H9 (cell line): ENCODE results near the gene C2orf92. TPM values are rescaled to one million over a fixed set of nuclear protein-coding genes. Genes with fewer than 3 reads are reported as not detected.

Experiments used
- DNase-seq: peaks from one replicate; pipeline ENCODE4 v3.0.0-alpha.2; 2017
- H2AFZ ChIP-seq: one replicate; pipeline ENCODE4 v1.6.1; 2013; ENCODE audit warnings: mild to moderate bottlenecking, low read length, control low read depth, moderate library complexity
- H2AK5ac ChIP-seq: 2 replicates; pipeline ENCODE4 v1.6.1; 2013; ENCODE audit warnings: low read length, control low read depth, mixed read lengths; ENCODE audit not compliant: insufficient read length
- H2BK120ac ChIP-seq: one replicate; pipeline ENCODE4 v1.6.1; 2013; ENCODE audit warnings: low read depth, mild to moderate bottlenecking, low read length, control low read depth, inconsistent platforms; ENCODE audit not compliant: poor library complexity, severe bottlenecking
- H2BK12ac ChIP-seq: 2 replicates; pipeline ENCODE4 v1.6.1; 2013; ENCODE audit warnings: low read length, control low read depth, mixed read lengths, low read depth; ENCODE audit not compliant: insufficient read length
- H2BK15ac ChIP-seq: 2 replicates; pipeline ENCODE4 v1.6.1; 2013; ENCODE audit warnings: low read depth, low read length, control low read depth
- H2BK20ac ChIP-seq: one replicate; pipeline ENCODE4 v1.6.1; 2013; ENCODE audit warnings: low read depth, mild to moderate bottlenecking, low read length, control low read depth, inconsistent platforms; ENCODE audit not compliant: poor library complexity, severe bottlenecking
- H2BK5ac ChIP-seq: 2 replicates; pipeline ENCODE4 v1.6.1; 2013; ENCODE audit warnings: low read length, control low read depth, mixed read lengths; ENCODE audit not compliant: insufficient read length
- H3K14ac ChIP-seq: 2 replicates; pipeline ENCODE4 v1.6.1; 2013; ENCODE audit warnings: low read length, control low read depth; ENCODE audit not compliant: insufficient read depth
- H3K18ac ChIP-seq: 2 replicates; pipeline ENCODE4 v1.6.1; 2013; ENCODE audit warnings: low read depth, mild to moderate bottlenecking, mixed read lengths, low read length, control low read depth; ENCODE audit not compliant: insufficient read length
- H3K23ac ChIP-seq: 2 replicates; pipeline ENCODE4 v1.6.1; 2013; ENCODE audit warnings: low read length, control low read depth, mixed read lengths, low read depth; ENCODE audit not compliant: insufficient read length
- H3K23me2 ChIP-seq: 2 replicates; pipeline ENCODE4 v1.6.1; 2013; ENCODE audit warnings: low read depth, mild to moderate bottlenecking, mixed read lengths, low read length, control low read depth; ENCODE audit not compliant: insufficient read length, poor library complexity, severe bottlenecking
- H3K27ac ChIP-seq: 2 replicates; pipeline ENCODE4 v1.5.1; 2013; ENCODE audit warnings: low read length, control low read depth, mixed read lengths, low read depth; ENCODE audit not compliant: insufficient read length
- H3K27me3 ChIP-seq: 2 replicates; pipeline ENCODE4 v1.6.1; 2013; ENCODE audit warnings: low read length, control low read depth, inconsistent platforms; ENCODE audit not compliant: insufficient read depth
- H3K4ac ChIP-seq: 2 replicates; pipeline ENCODE4 v1.6.1; 2013; ENCODE audit warnings: low read depth, mild to moderate bottlenecking, control low read depth, inconsistent platforms, low read length, moderate library complexity
- H3K4me1 ChIP-seq: 2 replicates; pipeline ENCODE4 v1.6.1; 2013; ENCODE audit warnings: low read length, control low read depth, inconsistent platforms; ENCODE audit not compliant: insufficient read depth
- H3K4me2 ChIP-seq: 2 replicates; pipeline ENCODE4 v1.6.1; 2013; ENCODE audit warnings: low read length, control low read depth, mixed read lengths; ENCODE audit not compliant: insufficient read length, insufficient read depth
- H3K56ac ChIP-seq: 2 replicates; pipeline ENCODE4 v1.6.1; 2013; ENCODE audit warnings: low read depth, mild to moderate bottlenecking, mixed read lengths, low read length, control low read depth; ENCODE audit not compliant: insufficient read length
- H3K79me1 ChIP-seq: 2 replicates; pipeline ENCODE4 v1.6.1; 2013; ENCODE audit warnings: low read depth, mild to moderate bottlenecking, moderate library complexity, low read length, control low read depth, inconsistent platforms; ENCODE audit not compliant: insufficient read depth, poor library complexity, severe bottlenecking
- H3K79me2 ChIP-seq: 2 replicates; pipeline ENCODE4 v1.6.1; 2013; ENCODE audit warnings: low read length, control low read depth, inconsistent platforms; ENCODE audit not compliant: insufficient read depth
- H3K9ac ChIP-seq: 2 replicates; pipeline ENCODE4 v1.6.1; 2013; ENCODE audit warnings: low read length, control low read depth, mixed read lengths; ENCODE audit not compliant: insufficient read length; ENCODE audit errors: extremely low read depth
- H3K9me3 ChIP-seq: one replicate; pipeline ENCODE4 v1.6.1; 2013; ENCODE audit warnings: low read depth, low read length, inconsistent platforms; ENCODE audit not compliant: control insufficient read depth
- H3T11ph ChIP-seq: one replicate; pipeline ENCODE4 v1.6.1; 2013; ENCODE audit warnings: mild to moderate bottlenecking, low read length, control low read depth, inconsistent platforms
- H4K20me1 ChIP-seq: one replicate; pipeline ENCODE4 v1.6.1; 2013; ENCODE audit not compliant: control insufficient read depth, insufficient read length, insufficient read depth
- H4K5ac ChIP-seq: 2 replicates; pipeline ENCODE4 v1.6.1; 2013; ENCODE audit warnings: low read depth, mild to moderate bottlenecking, mixed read lengths, low read length, control low read depth; ENCODE audit not compliant: insufficient read length
- H4K8ac ChIP-seq: replicated peaks from 2 replicates; pipeline ENCODE4 v1.6.1; 2013; ENCODE audit warnings: low read length, control low read depth, mixed read lengths, low read depth; ENCODE audit not compliant: insufficient read length
- H4K91ac ChIP-seq: 2 replicates; pipeline ENCODE4 v1.6.1; 2013; ENCODE audit warnings: low read depth, mild to moderate bottlenecking, moderate library complexity, mixed read lengths, low read length, control low read depth; ENCODE audit not compliant: insufficient read length
- H3K27ac Mint-ChIP-seq, 3 experiments: 2 replicates in 2 of 3; 3 replicates in 1 of 3; pipeline ENCODE4 v1.8.0; 2020 to 2021; ENCODE audit warnings: mixed read lengths in 3 of 3, mild to moderate bottlenecking in 1 of 3, moderate library complexity in 1 of 3
- H3K27me3 Mint-ChIP-seq: 2 replicates; pipeline ENCODE4 v1.8.0; 2021; ENCODE audit warnings: low read depth, mild to moderate bottlenecking, moderate library complexity, mixed read lengths
- H3K36me3 Mint-ChIP-seq, 3 experiments: 2 replicates in 2 of 3; 3 replicates in 1 of 3; pipeline ENCODE4 v1.8.0; 2020 to 2021; ENCODE audit warnings: low read depth in 3 of 3, mixed read lengths in 3 of 3; ENCODE audit not compliant: insufficient read depth in 1 of 3
- H3K4me1 Mint-ChIP-seq, 2 experiments: 2 replicates each; pipeline ENCODE4 v1.8.0; 2020; ENCODE audit warnings: mixed read lengths in 2 of 2
- H3K4me3 Mint-ChIP-seq, 2 experiments: 2 replicates in 1 of 2; 3 replicates in 1 of 2; pipeline ENCODE4 v1.8.0; 2020 to 2021; ENCODE audit warnings: mild to moderate bottlenecking in 2 of 2, mixed read lengths in 2 of 2, moderate library complexity in 1 of 2
- H3K9me3 Mint-ChIP-seq, 2 experiments: 2 replicates in 1 of 2; 3 replicates in 1 of 2; pipeline ENCODE4 v1.8.0; 2020; ENCODE audit warnings: mild to moderate bottlenecking in 2 of 2, mixed read lengths in 2 of 2, moderate library complexity in 1 of 2
- CTCF ChIP-seq: fragments of 200-600 bp; sonication (generic); conservative IDR thresholded peaks from 3 replicates; pipeline ENCODE4 v1.8.0; 2021; ENCODE audit warnings: antibody characterized with exemption, mild to moderate bottlenecking
- WGBS: extraction: QIAGEN DNeasy Blood & Tissue Kit; methylation state at CpG from one replicate; pipeline ENCODE4 v1.1.7; 2013; ENCODE audit warnings: missing lambda C conversion rate, low lambda C conversion rate, mixed read lengths; ENCODE audit not compliant: insufficient read length; ENCODE audit errors: extremely low coverage; 5-methylcytosine and 5-hydroxymethylcytosine counted together
- total RNA-seq: library from RNA; stranded (reverse); gene quantifications from 2 replicates; pipeline ENCODE4 v1.2.1, GENCODE V29; 2021

Gene C2orf92
- total RNA-seq, 1 experiment from 2014 or later = 7.3 TPM

DNA sequence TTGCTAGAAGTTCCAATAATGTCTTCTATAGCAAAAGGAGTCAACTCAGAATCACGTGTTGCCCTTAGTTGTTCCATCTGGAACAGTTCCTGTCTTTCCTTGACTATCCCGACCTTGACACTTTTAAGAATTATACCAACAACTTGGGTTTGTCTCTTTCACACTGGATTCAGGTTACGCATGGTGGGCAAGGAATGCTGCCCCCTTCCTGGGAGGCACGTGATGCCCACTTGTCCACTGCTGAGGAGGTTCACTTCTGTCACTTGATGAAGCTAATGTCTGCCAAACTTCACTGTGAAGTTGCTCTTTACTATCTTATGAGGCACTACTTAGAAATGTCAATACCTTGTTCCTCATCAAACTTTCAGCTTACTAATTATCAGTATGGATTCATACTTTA lies 18.4 kb upstream of the C2orf92 start:
- H2BK15ac ChIP-seq = no peak overlapping the region
- no peaks in the 10 kb centered on the region for H3K79me2 ChIP-seq
- H3K4ac ChIP-seq = no peak overlapping the region
- H3K27me3 Mint-ChIP-seq = peaks cover 1% of the 10 kb centered on the region; the same call in 1 of the 2 replicates
- no peak overlapping the region for H3K18ac ChIP-seq
- peaks cover 2% of the 10 kb centered on the region for H3K79me1 ChIP-seq
- no peak overlapping the region for H3K9ac ChIP-seq
- no peak overlapping the region for H3K23ac ChIP-seq
- no peak overlapping the region for H2AFZ ChIP-seq
- peaks cover 41 to 60% (median 55%) of the 10 kb centered on the region in 3 experiments for H3K36me3 Mint-ChIP-seq
- H3K14ac ChIP-seq = no peak overlapping the region
- H3T11ph ChIP-seq = no peak overlapping the region
- no peak overlapping the region for H2BK120ac ChIP-seq
- no peak overlapping the region for H2BK20ac ChIP-seq
- no peak overlapping the region for H3K27ac ChIP-seq
- no peak overlapping the region for H4K5ac ChIP-seq
- peaks cover 9% of the 10 kb centered on the region for H3K9me3 ChIP-seq
- no CpG with 5 or more reads among the region's 4 CpGs for WGBS
- peaks cover 5% of the 10 kb centered on the region in 2 experiments for H3K4me1 Mint-ChIP-seq
- no peak overlapping the region for H4K91ac ChIP-seq
- DNase-seq = no peak
- no peak overlapping the region for H3K4me2 ChIP-seq
- no peak overlapping the region for H2BK12ac ChIP-seq
- H3K4me3 Mint-ChIP-seq = no peak overlapping the region
- H4K8ac ChIP-seq = no peak overlapping the region
- no peaks in the 10 kb centered on the region for H3K27me3 ChIP-seq
- peaks cover 3 to 8% of the 10 kb centered on the region in 2 experiments; a peak in 4 of 5 replicates for H3K9me3 Mint-ChIP-seq
- no peaks in the 10 kb centered on the region for H3K4me1 ChIP-seq
- no peak overlapping the region for H2AK5ac ChIP-seq
- TF ChIP-seq CTCF = no peak
- no peaks in the 10 kb centered on the region for H3K23me2 ChIP-seq
- no peak overlapping the region for H3K56ac ChIP-seq
- H3K27ac Mint-ChIP-seq = no peak overlapping the region
- no peaks in the 10 kb centered on the region for H4K20me1 ChIP-seq
- H2BK5ac ChIP-seq = no peak overlapping the region
